Left renal pelvis (tissue), 4 donors: Measurements from ENCODE around the gene TSPEAR. TPM values are rescaled to one million over a fixed set of nuclear protein-coding genes. Genes with fewer than 3 reads are reported as not detected.
"Not testable (repeated sequence)": the region's sequence is repeated elsewhere in the genome, so short reads cannot be mapped to it uniquely, and the experiment has no call there.

Source experiments
- DNase-seq, 4 donors: peaks; one replicate each; pipeline ENCODE4 v3.0.0-alpha.2; 2013; ENCODE audit warnings: low read depth in 4 of 4, low spot score in 3 of 4
- polyA plus RNA-seq, 4 donors: library from polyadenylated mRNA; unstranded; fragments of 120-200 nt; gene quantifications; one replicate each; pipeline ENCODE4 v1.2.1, GENCODE V29; 2013; ENCODE audit not compliant: insufficient read length in 4 of 4

Gene TSPEAR
- polyA plus RNA-seq, 4 donors: 0.08 to 1.1 (median 0.74) TPM

- not testable (repeated sequence) for DNase-seq
Measured at GRCh38 chr21:44558329-44558675, 153.1 kb downstream of the TSPEAR start.

DNA sequence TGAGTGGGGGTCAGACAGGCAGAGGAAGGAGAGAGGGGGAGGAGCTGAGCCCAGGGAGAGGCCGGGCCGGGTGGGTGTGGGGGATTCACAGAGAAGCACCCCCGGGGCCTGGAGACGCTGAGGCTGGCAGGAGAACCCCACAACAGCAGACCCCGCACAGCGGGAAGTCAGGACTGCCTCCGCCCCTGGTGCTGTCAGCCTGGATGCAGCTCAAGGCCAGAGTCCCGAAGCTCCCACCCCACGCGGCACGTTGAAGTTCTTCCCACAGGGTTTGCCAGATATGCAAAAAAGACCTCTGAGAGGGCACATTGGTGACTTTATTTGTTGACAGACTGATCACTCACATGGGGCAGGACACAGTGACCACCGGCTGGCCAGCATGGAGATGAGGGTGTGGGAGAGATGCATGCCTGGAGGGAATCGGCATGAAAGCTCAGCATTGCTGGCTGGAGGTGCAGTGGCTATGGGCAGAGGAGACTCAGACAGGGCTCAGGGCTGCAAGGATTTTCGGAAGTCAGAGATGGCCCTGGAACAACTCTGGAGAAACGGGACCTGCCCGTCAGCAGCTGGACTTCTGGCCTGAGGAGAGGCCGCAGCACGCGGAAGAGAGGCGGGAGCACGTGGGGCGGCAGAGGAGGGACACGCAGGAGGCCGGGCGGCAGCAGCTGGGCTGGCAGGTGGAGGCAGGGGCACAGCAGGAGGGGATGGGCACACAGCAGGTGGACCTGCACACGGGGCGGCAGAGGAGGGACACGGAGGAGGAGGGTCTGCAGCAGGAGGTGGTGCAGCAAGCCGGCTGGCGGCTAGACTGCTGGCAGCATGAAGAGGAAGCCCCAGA lies 153.7 kb downstream of the TSPEAR start:
- DNase-seq: no peak

GRCh38 chr21:44556879-44557278 lies 154.5 kb downstream of the TSPEAR start:
- DNase-seq: no peak

GRCh38 chr21:44555200-44555875 lies 156.0 kb downstream of the TSPEAR start:
- DNase-seq: no peak

- DNase-seq: no peak
Measured at GRCh38 chr21:44552681-44553080, 158.7 kb downstream of the TSPEAR start.

DNA sequence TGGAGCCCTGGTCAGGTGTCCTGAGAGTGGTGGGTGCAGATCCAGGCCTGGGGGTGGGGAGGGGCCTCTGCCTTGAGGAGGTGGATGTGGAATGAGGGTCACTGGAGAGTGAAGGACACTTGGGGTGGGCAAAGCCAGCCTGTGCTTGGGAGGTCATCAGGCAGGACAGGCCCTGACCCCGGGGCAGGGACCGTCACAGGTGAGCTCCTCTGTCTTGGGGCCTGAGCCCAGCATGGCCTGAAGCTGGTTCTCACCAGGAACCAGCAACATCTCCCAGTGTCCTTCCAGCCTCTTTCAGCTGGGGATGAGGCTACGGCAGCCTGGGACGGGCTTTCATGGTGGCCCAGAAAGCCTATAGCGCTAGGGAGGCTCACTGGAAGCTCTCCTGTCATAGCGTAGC lies 159.2 kb downstream of the TSPEAR start:
- DNase-seq: no peak

DNA sequence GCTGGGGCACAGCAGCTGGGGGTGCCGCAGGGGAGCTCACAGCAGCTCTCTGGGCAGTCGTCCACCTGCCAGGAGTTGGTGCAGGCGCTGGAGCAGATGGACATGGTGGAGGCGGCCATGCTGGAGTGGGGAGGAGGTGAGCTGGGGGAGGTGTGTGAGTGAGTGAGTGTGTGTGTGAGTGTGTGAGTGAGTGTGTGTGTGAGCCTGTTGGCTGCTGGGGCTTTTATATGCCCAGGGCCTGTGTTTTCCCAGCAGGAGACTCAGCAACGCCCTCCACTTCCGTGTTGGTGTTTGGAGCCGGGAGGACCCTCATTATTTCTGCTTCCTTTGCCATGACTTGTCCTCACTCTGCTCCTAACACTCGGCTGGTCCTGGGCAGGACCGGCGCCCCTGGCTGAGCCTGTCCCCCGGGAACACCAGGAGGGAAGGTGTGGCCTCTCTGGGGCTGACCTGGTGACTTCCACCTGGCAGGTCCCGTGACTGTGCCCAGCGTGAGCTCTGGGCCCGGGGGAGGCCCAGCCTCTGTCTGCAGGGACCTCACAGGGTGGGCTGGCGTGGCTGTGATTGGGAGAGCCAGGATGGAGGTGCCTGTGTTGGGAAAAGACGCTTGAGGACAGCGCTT lies 159.9 kb downstream of the TSPEAR start, which contains the start of gene KRTAP10-2:
KRTAP10-2 (minus strand) TSS at position 166 of the 622 bp plus-strand sequence; CDS start at position 119, 47 bp downstream.
- DNase-seq: no peak

GRCh38 chr21:44550807-44551206 lies 160.6 kb downstream of the TSPEAR start:
- DNase-seq: no peak

DNA sequence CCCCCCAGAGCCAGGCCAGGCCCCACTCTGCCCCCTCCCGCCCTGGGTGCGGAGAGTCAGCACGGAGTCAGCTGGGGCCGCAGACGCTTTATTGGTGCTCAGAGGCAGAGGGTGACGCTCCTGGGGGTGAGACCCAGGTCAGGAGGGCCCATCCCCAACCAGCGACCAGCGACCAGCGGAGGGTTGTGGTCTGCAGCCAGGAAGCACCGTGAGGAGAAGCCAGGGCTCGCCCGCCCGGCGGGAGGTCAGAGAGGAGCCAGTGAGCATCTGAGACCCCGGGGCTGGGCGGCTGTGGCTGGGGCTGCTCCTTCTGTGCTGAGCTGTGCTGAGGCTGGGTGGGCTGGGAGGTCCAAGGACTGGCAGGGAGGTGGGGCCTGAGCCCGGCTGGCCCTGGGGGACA lies 161.1 kb downstream of the TSPEAR start:
- DNase-seq: not testable (repeated sequence)

GRCh38 chr21:44549525-44550211 lies 161.7 kb downstream of the TSPEAR start:
- no peak for DNase-seq

DNA sequence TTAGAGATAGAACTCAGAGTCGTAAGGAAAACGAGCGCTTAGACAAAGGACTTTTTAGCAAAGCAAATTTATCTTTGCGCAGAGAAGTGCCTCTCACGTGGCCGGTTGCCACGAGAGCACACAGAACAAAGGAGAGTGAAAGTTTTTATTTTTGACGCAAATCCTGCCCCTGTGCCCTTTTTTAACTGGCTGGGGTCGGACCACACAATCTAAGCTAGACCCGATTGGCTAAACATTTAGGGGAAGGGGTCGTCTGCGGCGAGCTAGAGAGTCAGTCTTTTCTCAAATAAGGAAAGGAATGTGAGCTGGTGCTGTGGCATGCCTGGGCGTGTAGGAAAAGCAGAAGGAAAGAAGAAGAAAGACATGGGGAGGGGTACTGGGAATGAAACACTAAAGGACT lies 162.4 kb downstream of the TSPEAR start:
- DNase-seq: no peak

- no peak for DNase-seq
Measured at GRCh38 chr21:44548381-44548780, 163.0 kb downstream of the TSPEAR start.

- DNase-seq: no peak
Measured at GRCh38 chr21:44547656-44548331, 163.6 kb downstream of the TSPEAR start.

- no peak for DNase-seq
Measured at GRCh38 chr21:44544566-44544965, 166.8 kb downstream of the TSPEAR start.

DNA sequence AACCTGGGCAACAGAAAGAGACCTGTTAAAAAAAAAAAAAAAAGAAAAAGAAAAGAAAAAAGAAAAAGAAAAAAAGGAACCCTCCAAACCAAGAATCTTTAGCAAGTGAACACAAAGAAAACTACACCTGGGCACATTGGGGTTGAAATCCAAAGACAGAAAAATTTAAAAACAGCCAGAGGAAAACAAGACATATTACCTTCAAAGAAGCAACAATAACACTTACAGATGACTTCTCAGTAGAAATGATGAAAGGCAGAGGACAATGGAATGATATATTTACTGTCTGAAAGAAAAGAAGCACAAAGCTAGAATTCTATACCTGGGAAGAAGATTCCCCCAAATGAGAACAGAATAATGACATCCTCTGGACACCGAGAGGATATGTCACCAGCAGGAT lies 168.7 kb downstream of the TSPEAR start:
- DNase-seq: no peak

- DNase-seq: no peak
Measured at GRCh38 chr21:44540741-44541288, 170.6 kb downstream of the TSPEAR start.

DNA sequence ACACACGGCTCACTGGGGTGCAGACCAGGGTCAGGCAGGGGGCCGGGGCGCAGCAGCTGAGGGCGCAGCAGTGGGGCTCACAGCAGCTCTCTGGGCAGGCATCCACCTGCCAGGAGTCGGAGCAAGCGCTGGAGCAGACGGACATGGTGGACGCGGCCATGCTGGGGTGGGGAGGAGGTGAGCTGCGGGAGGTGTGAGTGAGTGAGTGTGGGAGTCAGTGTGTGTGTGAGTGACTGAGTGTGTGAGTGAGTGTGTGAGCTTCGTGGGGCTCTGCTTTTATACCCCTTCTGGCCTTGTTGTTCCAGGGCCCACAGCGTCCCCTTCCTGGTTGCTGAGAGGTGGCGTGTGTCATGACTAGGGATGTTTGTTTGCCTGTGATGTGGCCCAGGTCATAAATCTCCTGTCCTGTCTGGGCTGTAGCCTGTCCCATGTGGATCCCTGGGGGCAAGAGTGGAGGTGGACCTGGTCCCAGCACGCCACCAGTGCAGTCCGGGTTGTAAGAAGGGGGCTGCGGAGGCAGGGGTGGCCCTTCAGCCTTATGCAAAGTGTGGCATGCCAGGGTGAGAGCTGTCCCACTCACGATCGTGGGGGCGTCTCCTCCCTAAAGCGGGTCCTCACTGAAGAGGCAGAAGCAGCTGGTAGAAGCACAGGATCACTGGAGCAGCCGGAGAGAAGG lies 171.2 kb downstream of the TSPEAR start, which contains the start of gene KRTAP10-1:
KRTAP10-1 (minus strand) TSS at position 205 of the 676 bp plus-strand sequence; CDS start at position 160, 45 bp downstream.
- no peak for DNase-seq

DNA sequence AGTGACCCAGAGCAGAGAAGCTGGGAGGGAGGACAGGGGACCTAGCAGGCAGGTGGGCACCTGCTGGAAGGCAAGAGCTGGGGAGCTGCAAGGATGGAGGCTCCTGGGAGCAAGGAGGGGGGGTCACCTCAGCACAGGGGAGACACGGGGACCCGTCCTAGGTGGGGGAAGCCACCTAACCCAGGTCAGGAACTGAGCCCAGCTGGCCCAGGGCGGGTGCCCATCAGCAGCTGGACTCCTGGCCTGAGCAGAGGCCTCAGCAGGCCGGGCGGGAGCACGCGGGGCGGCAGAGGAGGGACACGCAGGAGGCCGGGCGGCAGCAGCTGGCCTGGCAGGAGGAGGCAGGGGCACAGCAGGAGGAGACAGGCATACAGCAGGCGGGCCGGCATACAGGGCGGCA lies 172.3 kb downstream of the TSPEAR start:
- no peak for DNase-seq
